Measurements from ENCODE around the gene FZD7.

Gene FZD7

GRCh38 chr2:202038471-202039277, 5.0 kb downstream of the FZD7 start:
- peak; percentile 28 for DNase-seq

- DNase-seq, result peak; percentile 58
Observed at GRCh38 chr2:202039278-202040078, 5.8 kb downstream of the FZD7 start.

- peak; percentile 58 for DNase-seq
Observed at GRCh38 chr2:202040079-202040844, 6.6 kb downstream of the FZD7 start.

- no peak for DNase-seq
Observed at GRCh38 chr2:202042444-202042843, 8.8 kb downstream of the FZD7 start.

- DNase-seq, result no peak
Observed at GRCh38 chr2:202043475-202043874, 9.8 kb downstream of the FZD7 start.

- no peak for DNase-seq
Observed at GRCh38 chr2:202044777-202045176, 11.1 kb downstream of the FZD7 start.

- no peak for DNase-seq
Observed at GRCh38 chr2:202046572-202046971, 12.9 kb downstream of the FZD7 start.

- no peak for DNase-seq
Observed at GRCh38 chr2:202049092-202049728, 15.6 kb downstream of the FZD7 start.

- DNase-seq, result no peak
Observed at GRCh38 chr2:202049840-202050239, 16.2 kb downstream of the FZD7 start.

- DNase-seq, result no peak
Observed at GRCh38 chr2:202050652-202051051, 17.0 kb downstream of the FZD7 start.

GRCh38 chr2:202051499-202052161, 18.0 kb downstream of the FZD7 start:
- DNase-seq, result no peak

GRCh38 chr2:202052235-202052634, 18.6 kb downstream of the FZD7 start:
- DNase-seq, result no peak

- DNase-seq, result no peak
Observed at GRCh38 chr2:202054679-202055078, 21.0 kb downstream of the FZD7 start.

GRCh38 chr2:202056611-202057010, 23.0 kb downstream of the FZD7 start:
- no peak for DNase-seq

- no peak for DNase-seq
Observed at GRCh38 chr2:202060218-202060617, 26.6 kb downstream of the FZD7 start.

GRCh38 chr2:202061695-202062094, 28.0 kb downstream of the FZD7 start:
- DNase-seq, result no peak

GRCh38 chr2:202064171-202064880, 30.7 kb downstream of the FZD7 start:
- DNase-seq, result peak; percentile 71

- DNase-seq, result no peak
Observed at GRCh38 chr2:202064881-202065230, 31.2 kb downstream of the FZD7 start.

GRCh38 chr2:202065876-202066275, 32.2 kb downstream of the FZD7 start:
- DNase-seq, result no peak

- DNase-seq, result no peak
Observed at GRCh38 chr2:202066875-202067274, 33.2 kb downstream of the FZD7 start.

- no peak for DNase-seq
Observed at GRCh38 chr2:202067589-202067988, 33.9 kb downstream of the FZD7 start.
